ENCODE data around the gene ZFYVE9. TPM values are rescaled to one million over a fixed set of nuclear protein-coding genes. Genes with fewer than 3 reads are reported as not detected.
"Not testable (repeated sequence)": the region's sequence is repeated elsewhere in the genome, so short reads cannot be mapped to it uniquely, and the experiment has no call there.

The ZFYVE9 gene
- total and polyA plus RNA-seq, 10 donors, result 0.72 to 16.7 (median 9.2) TPM

GRCh38 chr1:52142220-52143183 lies 613 bp downstream of the ZFYVE9 start:
- WGBS, 5 donors, result 2 to 9% (median 3%) methylated on average over 20 to 80 of the region's 80 CpGs
- H3K27ac ChIP-seq, result peak overlapping the region; percentile 76 to 95 (median 88)
- H3K9me3 ChIP-seq, result no peaks in the 10 kb centered on the region
- peaks cover 0 to 47% (median 0%) of the 10 kb centered on the region in 7 donors for H3K27me3 ChIP-seq (replicated peaks in 1 of 7)
- peak overlapping the region; percentile 63 to 86 (median 70) for H3K4me3 ChIP-seq
- H3K36me3 ChIP-seq, result no peaks in the 10 kb centered on the region
- peak; percentile 81 for DNase-seq
- intact Hi-C loops (cut with DNase I; ENCODE audit: low total_unique reads), result loop anchor here (10.0 kb wide), 1 partner anchor 542 kb away; no protein-coding TSS in a partner anchor
- peak in 4 of 11 experiments; percentile 11 to 35 (median 24) for TF ChIP-seq CTCF (IDR thresholded peaks at IDR 0.05 in 8 of 11, conservative IDR thresholded peaks at IDR 0.05 in 3 of 11)
- TF ChIP-seq POLR2AphosphoS5 (IDR thresholded peaks at IDR 0.05), result peak in 1 of 3 donors; percentile 30
- no peak for TF ChIP-seq POLR2A (IDR thresholded peaks at IDR 0.05)
- peaks cover 10 to 44% (median 33%) of the 10 kb centered on the region in 6 donors for H3K4me1 ChIP-seq

- intact Hi-C loops (cut with DNase I; ENCODE audit: low total_unique reads), result loop anchor here (10.0 kb wide), 1 partner anchor 540 kb away; no protein-coding TSS in a partner anchor
- DNase-seq, result no peak
- Histone ChIP-seq H3K27me3 (replicated peaks in 1 of 7) (peaks cover 0 to 31% (median 0%) of the 10 kb centered on the region in 7 donors), H3K4me3 (no peak overlapping the region), H3K4me1 (peaks cover 10 to 33% (median 22%) of the 10 kb centered on the region in 6 donors), H3K36me3 (no peaks in the 10 kb centered on the region), H3K9me3 (no peaks in the 10 kb centered on the region), H3K27ac (no peak overlapping the region)
- 71 to 87% (median 75%) methylated on average over 2 of the region's 2 CpGs for WGBS, 5 donors
- TF ChIP-seq CTCF (IDR thresholded peaks at IDR 0.05 in 8 of 11, conservative IDR thresholded peaks at IDR 0.05 in 3 of 11) (no peak), POLR2AphosphoS5 (IDR thresholded peaks at IDR 0.05) (no peak), POLR2A (IDR thresholded peaks at IDR 0.05) (no peak)
These were observed 3.2 kb downstream of the ZFYVE9 start for GRCh38 chr1:52145137-52145536.

GRCh38 chr1:52150445-52150844 lies 8.6 kb downstream of the ZFYVE9 start:
- WGBS, 5 donors, result 91 to 97% (median 95%) methylated on average over 11 of the region's 11 CpGs
- H3K4me1 ChIP-seq; DNase-seq; H3K9me3 ChIP-seq; H3K27ac ChIP-seq; H3K36me3 ChIP-seq; H3K4me3 ChIP-seq; H3K27me3 ChIP-seq (replicated peaks in 1 of 7); intact Hi-C loops (cut with DNase I; ENCODE audit: low total_unique reads): not testable (repeated sequence)

- H3K4me3 ChIP-seq, result no peak overlapping the region
- TF ChIP-seq POLR2AphosphoS5 (IDR thresholded peaks at IDR 0.05), result no peak
- no peak for TF ChIP-seq POLR2A (IDR thresholded peaks at IDR 0.05)
- no peak for TF ChIP-seq CTCF (IDR thresholded peaks at IDR 0.05 in 8 of 11, conservative IDR thresholded peaks at IDR 0.05 in 3 of 11)
- H3K27ac ChIP-seq, result no peak overlapping the region
- no peaks in the 10 kb centered on the region for H3K27me3 ChIP-seq (replicated peaks in 1 of 7)
- H3K9me3 ChIP-seq, result no peaks in the 10 kb centered on the region
- H3K4me1 ChIP-seq, result no peaks in the 10 kb centered on the region
- intact Hi-C loops (cut with DNase I; ENCODE audit: low total_unique reads), result no loop called here
- 57 to 77% (median 75%) methylated on average over 1 of the region's 1 CpG for WGBS, 5 donors
- DNase-seq, result no peak
- H3K36me3 ChIP-seq, result no peaks in the 10 kb centered on the region
These were observed 9.1 kb downstream of the ZFYVE9 start for GRCh38 chr1:52150946-52151345.

All from spleen (tissue), 11 donors.